HG03175 (cell line): Measurements from ENCODE around the gene SLC6A12.

Experiments
- ATAC-seq: cut with Tn5 transposase; IDR thresholded peaks from one replicate; pipeline ENCODE4 v1.9.1; 2021; ENCODE audit warnings: mild to moderate bottlenecking, moderate library complexity; ENCODE audit not compliant: unreplicated experiment

The SLC6A12 gene

DNA sequence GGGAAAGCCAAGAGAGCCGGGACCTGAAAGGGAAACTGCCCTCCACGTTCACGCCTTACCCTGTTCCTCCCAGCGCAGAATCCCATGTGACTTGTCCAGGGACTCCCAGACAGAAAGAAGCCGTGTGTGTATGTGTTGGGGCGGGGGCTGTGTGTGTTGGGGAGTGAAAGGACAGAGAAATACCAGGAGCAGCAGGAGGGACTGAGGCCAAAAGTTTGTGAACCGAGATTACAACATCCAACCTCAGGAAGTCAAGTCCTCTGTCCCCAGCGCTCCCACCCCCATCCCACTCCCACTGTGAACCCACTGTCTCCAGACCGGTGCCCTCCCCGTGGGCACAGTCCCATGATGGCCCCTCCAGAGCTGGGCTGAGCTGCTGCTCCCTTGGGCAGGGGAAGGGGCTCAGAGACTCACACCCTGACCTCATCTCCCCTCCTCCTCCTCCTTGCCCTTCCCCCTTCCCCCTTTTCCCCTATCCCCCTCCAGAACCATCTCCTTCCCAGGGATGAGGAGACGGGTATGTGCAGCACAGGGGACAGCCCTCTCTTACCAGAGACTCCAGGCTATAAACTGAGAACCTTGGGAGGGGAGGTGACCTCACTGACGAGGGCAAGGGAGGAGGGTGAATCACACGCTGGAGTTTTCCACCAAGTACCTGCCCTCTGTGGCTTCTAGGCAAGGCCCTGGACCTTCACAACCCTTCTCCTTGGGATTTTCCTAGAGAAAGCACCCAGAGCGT lies at the start of gene SLC6A12:
SLC6A12 (minus strand) TSS at position 155 of the 739 bp plus-strand sequence. CDS start 4,171 bp downstream, outside the sequence.
- no peak for ATAC-seq

DNA sequence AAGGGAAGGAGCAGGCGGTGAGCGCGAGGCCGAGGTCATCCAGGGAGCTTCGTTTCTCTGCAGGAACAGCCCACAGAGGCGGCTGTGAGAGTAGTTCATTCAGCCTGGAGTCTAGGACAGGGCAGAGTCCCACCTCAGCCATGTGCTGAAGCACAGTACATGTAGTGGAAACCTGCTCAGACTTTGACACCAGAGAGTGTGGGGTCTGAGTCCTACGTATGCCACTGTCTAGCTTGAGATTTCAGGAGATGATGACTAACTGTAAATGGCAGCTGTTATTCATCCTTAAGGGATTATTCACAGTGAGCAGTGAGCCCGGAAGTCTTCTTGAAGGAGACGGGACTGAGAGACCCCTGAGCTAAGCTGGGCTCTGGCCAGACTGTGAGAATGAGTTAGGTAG lies 49.6 kb upstream of the SLC6A12 start:
- no peak for ATAC-seq

GRCh38 chr12:262817-263216 lies 48.9 kb upstream of the SLC6A12 start, which contains the start of gene SLC6A13:
TSS of gene SLC6A13 (minus strand) at chr12:262836. CDS start at chr12:260052, 2,784 bp downstream.
- no peak for ATAC-seq

DNA sequence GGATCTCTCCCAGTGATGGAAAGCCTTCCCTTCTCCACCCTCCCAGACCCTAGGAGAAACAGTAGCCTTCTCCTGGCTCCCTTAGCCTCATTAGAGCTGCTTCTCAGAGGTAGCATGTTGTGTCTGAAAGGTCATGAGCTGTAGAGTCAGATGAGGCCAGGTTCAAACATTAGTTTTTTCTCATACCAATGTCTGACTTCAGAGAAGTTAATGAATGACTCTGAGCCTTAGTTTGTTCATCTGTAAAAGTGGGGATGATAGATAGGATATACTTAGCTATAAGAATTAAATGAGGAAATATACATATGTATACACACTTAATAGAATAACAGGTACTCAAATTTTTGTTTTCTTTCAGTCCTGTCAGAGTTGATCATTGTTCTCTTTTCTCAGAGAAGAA lies 48.2 kb upstream of the SLC6A12 start:
- ATAC-seq = no peak

DNA sequence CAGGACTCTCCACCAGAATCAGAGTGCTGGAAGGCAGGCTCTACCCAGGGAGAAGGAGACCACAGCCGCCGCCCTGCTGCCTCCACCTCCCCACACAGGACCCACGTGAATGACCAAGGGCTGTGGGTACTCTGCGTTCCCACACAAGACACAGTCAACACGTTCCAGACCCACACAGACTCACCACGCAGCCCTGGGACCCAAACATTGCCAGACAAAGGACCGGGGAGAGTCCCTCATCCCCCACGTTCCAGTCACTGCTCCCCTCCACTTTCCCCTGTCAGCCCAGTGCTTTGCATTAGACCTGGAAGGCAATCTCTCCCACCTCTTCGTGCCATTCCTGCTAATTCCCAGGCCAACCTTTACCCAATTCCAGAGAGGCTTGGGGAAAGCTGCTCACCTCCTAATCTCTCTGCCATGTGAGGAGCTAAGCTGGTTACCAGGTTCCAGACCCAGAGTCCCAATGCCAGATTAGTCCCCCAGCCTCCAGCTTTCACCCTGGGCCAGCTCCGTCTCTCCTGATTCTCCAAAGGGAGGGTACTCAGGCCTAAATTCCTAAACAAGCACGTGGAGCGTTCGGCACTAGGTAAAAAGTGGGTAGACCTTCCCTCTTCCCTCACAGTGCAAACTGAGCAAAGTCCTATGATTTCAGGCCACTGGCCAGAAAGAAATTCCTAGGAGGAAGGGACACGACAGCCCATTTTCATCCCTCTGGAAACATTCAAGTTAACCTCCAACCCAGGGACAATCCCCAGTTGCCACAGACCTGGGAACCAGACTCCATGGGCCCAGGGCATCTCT lies 43.8 kb upstream of the SLC6A12 start:
- no peak for ATAC-seq

DNA sequence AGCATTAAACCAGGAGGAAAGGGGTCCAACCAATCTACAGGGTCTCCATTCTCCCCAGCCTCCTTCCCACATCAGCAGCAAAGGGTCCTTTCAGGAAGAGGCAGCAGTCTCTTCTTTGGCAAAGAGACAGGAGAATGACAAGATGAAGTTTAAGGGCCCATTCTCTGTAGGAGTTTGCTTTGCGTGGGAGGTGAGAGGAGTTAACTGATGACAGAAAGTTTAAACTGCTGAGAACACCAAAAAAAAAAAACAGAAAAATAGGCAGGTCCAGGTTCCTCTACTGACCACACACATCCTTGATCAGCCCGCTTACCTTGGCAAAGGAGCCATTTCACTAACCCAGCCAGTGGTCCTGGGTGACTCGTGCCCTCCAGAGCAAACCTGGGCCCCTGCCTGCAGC lies 43.0 kb upstream of the SLC6A12 start:
- no peak for ATAC-seq

- ATAC-seq = no peak
Measured at GRCh38 chr12:256225-256624, 42.3 kb upstream of the SLC6A12 start.

DNA sequence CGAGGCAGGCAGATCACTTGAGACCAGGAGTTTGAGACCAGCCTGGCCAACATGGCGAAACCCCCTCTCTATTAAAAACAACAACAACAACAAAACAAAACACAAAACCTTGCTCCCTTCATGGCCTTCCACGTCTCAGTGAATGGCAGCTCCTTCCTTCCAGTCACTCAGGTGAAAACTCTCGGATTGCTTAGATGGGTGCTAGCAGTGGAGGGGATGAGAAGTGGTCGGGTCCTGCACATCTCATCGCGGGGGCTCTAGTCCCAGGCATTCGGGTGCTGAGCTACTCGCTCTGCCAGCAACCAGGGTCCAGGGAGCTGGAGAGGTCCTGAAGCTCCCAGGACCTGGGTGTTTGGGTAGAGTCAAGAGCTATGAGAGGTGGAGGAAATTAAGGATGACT lies 41.0 kb upstream of the SLC6A12 start:
- ATAC-seq = no peak

DNA sequence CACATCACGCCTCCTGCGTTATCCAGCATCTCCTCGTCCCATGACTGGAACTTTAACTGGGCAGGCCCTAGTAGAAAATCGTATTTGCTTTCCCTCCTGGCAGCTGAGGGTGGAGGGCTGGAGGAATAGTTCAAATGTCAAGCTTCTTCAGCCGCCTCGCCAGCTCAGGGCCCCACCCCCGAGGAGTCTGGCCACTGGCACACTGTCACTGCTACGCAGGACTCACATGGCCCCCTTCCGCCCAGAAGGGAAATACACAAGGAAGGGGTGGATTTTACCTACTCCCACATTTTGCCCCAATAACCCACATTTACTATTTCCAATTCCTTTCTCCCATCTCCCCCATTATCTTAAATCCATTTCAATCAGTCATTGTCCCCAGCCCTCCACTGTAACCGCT lies 40.1 kb upstream of the SLC6A12 start:
- ATAC-seq = no peak

DNA sequence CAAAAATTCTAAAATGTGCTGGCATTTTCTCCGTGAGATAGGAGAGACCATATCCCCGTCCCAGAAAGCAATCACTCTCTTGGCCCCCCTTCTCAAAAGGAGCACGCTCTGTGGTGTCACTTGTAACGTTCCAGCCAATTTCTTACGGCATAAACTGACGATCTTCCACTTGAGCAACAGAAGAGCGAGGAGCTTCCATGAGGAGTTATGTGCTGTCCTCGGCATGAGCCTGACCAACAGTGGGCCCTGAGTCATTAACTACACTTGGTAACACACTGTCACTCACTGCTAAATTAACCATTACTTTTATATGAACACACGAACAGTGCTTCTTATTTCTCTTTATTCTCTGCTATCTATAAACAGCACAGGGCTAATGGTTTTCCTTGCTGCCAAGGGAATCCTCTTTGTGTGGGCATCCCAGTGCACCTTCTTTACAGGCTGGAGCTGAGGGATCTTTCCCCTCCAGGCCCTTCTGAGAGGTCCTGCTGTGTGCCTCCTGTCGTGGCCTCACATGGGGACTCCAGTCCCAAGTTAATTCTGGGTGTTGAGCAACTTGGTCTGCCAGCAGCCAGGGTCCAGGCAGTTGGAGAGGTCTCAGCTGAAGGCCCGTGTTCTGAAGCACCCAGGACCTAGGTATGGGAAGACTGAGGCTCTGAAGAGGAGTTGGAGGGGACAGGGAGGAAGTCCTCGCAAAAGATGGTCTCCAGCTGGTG lies 39.3 kb upstream of the SLC6A12 start:
- ATAC-seq = no peak

DNA sequence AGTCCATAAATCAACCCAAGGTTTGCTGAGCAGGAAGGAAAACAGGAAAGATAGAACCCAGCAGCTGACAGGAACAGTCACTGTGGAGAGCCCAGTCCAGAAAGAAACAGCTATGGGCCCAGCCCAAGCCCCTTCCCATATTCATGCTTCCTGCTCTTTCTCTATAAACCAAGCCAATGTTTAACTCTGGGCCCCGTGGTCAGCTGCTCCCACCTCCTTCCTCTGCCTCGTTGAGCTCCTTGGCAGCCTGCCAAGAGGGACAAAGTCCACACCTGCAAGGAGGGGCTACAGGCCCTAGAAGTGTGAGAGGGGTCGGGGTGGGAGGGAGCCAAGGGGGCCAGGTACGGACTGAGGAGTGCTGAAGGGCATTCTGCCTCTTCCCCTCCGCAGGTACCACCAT lies 38.7 kb upstream of the SLC6A12 start:
- ATAC-seq = no peak

DNA sequence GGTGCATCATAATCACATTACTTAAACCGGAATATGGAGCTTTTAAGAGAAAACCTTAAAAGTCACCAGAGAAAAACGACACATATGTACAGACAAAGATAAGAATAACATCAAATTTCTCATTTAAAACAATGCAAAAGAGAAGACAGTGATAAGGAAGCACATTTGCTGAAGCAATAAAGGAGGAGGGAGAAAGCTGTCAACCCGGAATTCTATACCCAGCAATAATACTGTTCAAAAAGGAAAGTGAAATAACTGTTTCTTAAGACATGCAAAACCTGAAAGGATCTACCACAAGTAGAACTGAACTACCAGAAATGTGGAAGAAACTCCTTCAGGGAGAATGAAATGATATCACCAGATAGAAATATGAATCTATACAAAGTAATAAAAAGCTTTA lies 33.3 kb upstream of the SLC6A12 start:
- no peak for ATAC-seq

- no peak for ATAC-seq
Measured at GRCh38 chr12:243381-243780, 29.4 kb upstream of the SLC6A12 start.

GRCh38 chr12:242496-242895 lies 28.5 kb upstream of the SLC6A12 start:
- ATAC-seq = no peak

DNA sequence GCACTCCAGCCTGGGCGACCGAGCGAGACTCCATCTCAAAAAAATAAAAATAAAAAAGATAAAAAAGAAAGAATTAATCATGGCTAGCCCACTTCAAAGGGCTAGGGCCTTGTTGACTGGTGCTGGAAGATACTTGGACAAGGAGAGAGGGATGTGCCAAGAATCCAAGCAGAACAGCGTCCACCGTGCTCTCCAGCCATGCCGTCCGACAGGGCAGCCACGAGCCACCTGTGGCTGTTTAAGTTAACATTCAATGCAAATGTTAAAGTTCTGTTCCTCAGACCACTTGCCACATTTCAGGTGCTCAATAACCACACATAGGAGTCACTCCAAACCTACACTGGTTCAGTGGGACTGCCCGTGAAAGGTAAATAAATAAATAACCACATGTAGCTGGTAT lies 27.3 kb upstream of the SLC6A12 start:
- no peak for ATAC-seq

GRCh38 chr12:240566-240965 lies 26.6 kb upstream of the SLC6A12 start:
- ATAC-seq = no peak

DNA sequence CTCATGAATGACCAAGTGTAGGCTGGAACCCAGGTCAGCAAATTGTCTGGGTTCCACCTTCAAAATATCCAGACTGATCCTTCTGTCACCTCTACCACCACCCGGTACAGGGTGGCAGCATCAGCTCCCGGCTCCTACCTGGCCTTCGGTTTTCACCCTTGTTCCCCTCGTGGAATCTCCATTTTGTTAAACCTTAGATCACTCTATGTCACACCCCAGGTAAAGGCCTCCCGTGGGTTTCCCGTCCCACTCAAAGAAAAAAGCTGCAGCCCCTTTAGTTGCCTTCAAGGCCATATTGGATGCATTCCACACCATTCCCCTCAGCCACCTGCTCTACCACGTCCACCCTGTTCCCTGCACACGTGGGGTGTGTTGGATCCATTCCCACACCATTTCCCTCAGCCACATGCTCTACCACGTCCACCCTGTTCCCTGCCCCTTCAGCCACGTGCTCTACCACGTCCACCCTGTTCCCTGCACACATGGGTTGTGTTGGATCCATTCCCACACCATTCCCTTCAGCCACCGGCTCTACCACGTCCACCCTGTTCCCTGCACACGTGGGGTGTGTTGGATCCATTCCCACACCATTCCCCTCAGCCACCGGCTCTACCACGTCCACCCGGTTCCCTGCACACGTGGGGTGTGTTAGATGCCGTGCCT lies 24.9 kb upstream of the SLC6A12 start:
- no peak for ATAC-seq

GRCh38 chr12:238116-238515 lies 24.2 kb upstream of the SLC6A12 start:
- no peak for ATAC-seq

- no peak for ATAC-seq
Measured at GRCh38 chr12:237026-237815, 23.3 kb upstream of the SLC6A12 start.

- no peak for ATAC-seq
Measured at GRCh38 chr12:236445-236844, 22.5 kb upstream of the SLC6A12 start.
